ENCODE results near the gene KCNJ8. TPM values are rescaled to one million over a fixed set of nuclear protein-coding genes. Genes with fewer than 3 reads are reported as not detected.

KCNJ8 gene
- polyA plus RNA-seq, 2 of the 4 experiments (the other 2 are of a cell fraction) = 0.67 to 0.68 TPM

DNA sequence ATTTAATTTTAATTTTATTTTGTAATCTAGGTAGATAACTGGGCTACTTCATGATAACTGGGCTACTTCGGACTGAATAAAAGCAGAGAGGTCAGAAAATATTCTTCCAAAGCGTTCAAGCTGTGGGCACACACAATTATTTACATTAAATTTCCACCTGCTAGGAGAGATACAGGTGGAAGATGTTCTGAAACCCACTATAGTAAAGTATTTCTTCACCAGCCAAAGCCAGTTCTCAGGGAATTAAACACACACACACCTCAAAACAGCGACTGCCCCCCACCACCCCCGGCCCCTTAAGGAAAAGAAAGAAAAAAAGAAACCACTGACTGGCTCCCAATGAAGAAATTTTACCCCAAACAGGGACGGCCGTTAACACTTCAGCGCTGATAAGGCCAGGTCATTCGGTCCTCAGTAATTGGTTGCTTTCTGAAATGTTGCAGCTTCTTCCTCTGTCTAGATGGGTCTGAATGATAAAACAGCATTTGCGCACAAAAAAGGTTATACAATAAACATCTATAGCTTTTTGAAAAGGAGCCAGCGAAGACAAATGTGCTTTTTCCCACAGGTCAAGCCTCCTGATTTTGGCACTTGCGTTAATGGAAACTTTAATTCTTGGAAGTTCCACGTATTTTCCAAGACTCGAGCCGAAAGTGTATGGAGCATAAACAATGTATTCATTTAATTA lies 771 bp upstream of the KCNJ8 start:
- ATAC-seq = no peak
- H3K4me2 ChIP-seq = peak overlapping the region; percentile 90
- 75% methylated on average over 14 of the region's 14 CpGs for WGBS (ENCODE audit: missing lambda C conversion rate)
- no peaks in the 10 kb centered on the region for H3K4me1 ChIP-seq
- peak overlapping the region; percentile 62 for H3K4me3 ChIP-seq
- DNase-seq (ENCODE audit: low read depth in 1 of 2, low spot score in 1 of 2) = no peak
- ChIA-PET POLR2A (no interaction called here), CTCF (interaction anchor here (0.9 kb wide), 1 partner anchor 560 kb away, joined by 5 read pairs; no protein-coding TSS in a partner anchor)
- no peaks in the 10 kb centered on the region for H3K9me3 ChIP-seq
- FAIRE-seq = no peak
- TF ChIP-seq, protein P1, sequence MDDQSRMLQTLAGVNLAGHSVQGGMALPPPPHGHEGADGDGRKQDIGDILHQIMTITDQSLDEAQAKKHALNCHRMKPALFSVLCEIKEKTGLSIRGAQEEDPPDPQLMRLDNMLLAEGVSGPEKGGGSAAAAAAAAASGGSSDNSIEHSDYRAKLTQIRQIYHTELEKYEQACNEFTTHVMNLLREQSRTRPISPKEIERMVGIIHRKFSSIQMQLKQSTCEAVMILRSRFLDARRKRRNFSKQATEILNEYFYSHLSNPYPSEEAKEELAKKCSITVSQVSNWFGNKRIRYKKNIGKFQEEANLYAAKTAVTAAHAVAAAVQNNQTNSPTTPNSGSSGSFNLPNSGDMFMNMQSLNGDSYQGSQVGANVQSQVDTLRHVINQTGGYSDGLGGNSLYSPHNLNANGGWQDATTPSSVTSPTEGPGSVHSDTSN (IDR thresholded peaks at IDR 0.05) = no peak
- TF ChIP-seq, protein P2, sequence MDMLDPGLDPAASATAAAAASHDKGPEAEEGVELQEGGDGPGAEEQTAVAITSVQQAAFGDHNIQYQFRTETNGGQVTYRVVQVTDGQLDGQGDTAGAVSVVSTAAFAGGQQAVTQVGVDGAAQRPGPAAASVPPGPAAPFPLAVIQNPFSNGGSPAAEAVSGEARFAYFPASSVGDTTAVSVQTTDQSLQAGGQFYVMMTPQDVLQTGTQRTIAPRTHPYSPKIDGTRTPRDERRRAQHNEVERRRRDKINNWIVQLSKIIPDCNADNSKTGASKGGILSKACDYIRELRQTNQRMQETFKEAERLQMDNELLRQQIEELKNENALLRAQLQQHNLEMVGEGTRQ (IDR thresholded peaks at IDR 0.05) = no peak
- TF ChIP-seq HOXA7 (CRISPR knock-in tag; IDR thresholded peaks at IDR 0.05) (no peak), ZFP36 (IDR thresholded peaks at IDR 0.05; ENCODE audit: borderline replicate concordance, partially characterized antibody) (no peak), EHF (CRISPR knock-in tag; IDR thresholded peaks at IDR 0.05) (no peak)
- H3K27ac ChIP-seq = peak overlapping the region in 1 of 2 experiments; percentile 75; a peak in 2 of 6 replicates

DNA sequence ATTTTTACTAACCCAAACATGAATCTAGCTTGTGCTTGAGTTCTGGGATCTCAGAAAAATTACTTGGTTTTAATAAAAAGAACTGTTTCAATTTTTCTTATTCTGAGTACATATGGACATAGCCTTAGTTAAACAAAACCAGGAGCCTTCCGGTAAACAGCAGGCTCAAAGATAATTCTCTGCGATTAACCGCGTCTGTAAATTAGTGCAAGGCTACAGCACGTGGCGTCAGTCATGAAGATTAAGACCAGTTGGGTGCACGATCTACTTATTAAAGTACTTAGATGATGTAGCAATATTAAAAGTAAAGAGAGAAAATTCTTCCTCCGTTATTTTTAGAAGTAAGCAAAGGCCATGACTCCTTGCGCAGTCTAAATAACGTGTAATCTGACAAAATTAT lies 700 bp downstream of the KCNJ8 start:
- Histone ChIP-seq H3K4me3 (peak overlapping the region; percentile 62), H3K9me3 (no peaks in the 10 kb centered on the region), H3K4me2 (peak overlapping the region; percentile 90), H3K27ac (no peak overlapping the region), H3K4me1 (no peaks in the 10 kb centered on the region)
- TF ChIP-seq CBX2 (IDR thresholded peaks at IDR 0.05; ENCODE audit: borderline replicate concordance, low read depth) (no peak), EHF (CRISPR knock-in tag; IDR thresholded peaks at IDR 0.05) (no peak), MAZ (IDR thresholded peaks at IDR 0.05; ENCODE audit: borderline replicate concordance, low read depth, low read length) (no peak), RNF2 (IDR thresholded peaks at IDR 0.05; ENCODE audit: borderline replicate concordance, low read depth) (no peak), KDM1A (IDR thresholded peaks at IDR 0.05; ENCODE audit: low read depth) (no peak), POLR2A (IDR thresholded peaks at IDR 0.05; ENCODE audit: low read length) (no peak), HEYL (CRISPR knock-in tag; IDR thresholded peaks at IDR 0.05) (no peak), HOXA7 (CRISPR knock-in tag; IDR thresholded peaks at IDR 0.05) (no peak), NR3C1 (IDR thresholded peaks at IDR 0.05) (no peak), JUN (IDR thresholded peaks at IDR 0.05) (no peak), CEBPB (IDR thresholded peaks at IDR 0.05) (no peak), GATA3 (IDR thresholded peaks at IDR 0.05; ENCODE audit: borderline replicate concordance) (no peak), RARB (CRISPR knock-in tag; IDR thresholded peaks at IDR 0.05) (no peak), CHD4 (IDR thresholded peaks at IDR 0.05; ENCODE audit: borderline replicate concordance) (no peak), ZFP36 (IDR thresholded peaks at IDR 0.05; ENCODE audit: borderline replicate concordance, partially characterized antibody) (no peak), HDAC2 (IDR thresholded peaks at IDR 0.05) (no peak)
- TF ChIP-seq, protein P3, sequence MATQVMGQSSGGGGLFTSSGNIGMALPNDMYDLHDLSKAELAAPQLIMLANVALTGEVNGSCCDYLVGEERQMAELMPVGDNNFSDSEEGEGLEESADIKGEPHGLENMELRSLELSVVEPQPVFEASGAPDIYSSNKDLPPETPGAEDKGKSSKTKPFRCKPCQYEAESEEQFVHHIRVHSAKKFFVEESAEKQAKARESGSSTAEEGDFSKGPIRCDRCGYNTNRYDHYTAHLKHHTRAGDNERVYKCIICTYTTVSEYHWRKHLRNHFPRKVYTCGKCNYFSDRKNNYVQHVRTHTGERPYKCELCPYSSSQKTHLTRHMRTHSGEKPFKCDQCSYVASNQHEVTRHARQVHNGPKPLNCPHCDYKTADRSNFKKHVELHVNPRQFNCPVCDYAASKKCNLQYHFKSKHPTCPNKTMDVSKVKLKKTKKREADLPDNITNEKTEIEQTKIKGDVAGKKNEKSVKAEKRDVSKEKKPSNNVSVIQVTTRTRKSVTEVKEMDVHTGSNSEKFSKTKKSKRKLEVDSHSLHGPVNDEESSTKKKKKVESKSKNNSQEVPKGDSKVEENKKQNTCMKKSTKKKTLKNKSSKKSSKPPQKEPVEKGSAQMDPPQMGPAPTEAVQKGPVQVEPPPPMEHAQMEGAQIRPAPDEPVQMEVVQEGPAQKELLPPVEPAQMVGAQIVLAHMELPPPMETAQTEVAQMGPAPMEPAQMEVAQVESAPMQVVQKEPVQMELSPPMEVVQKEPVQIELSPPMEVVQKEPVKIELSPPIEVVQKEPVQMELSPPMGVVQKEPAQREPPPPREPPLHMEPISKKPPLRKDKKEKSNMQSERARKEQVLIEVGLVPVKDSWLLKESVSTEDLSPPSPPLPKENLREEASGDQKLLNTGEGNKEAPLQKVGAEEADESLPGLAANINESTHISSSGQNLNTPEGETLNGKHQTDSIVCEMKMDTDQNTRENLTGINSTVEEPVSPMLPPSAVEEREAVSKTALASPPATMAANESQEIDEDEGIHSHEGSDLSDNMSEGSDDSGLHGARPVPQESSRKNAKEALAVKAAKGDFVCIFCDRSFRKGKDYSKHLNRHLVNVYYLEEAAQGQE (IDR thresholded peaks at IDR 0.05) = no peak
- TF ChIP-seq, protein P4, sequence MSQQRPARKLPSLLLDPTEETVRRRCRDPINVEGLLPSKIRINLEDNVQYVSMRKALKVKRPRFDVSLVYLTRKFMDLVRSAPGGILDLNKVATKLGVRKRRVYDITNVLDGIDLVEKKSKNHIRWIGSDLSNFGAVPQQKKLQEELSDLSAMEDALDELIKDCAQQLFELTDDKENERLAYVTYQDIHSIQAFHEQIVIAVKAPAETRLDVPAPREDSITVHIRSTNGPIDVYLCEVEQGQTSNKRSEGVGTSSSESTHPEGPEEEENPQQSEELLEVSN (IDR thresholded peaks at IDR 0.05; ENCODE audit: borderline replicate concordance, low read depth) = no peak
- TF ChIP-seq, protein P5, sequence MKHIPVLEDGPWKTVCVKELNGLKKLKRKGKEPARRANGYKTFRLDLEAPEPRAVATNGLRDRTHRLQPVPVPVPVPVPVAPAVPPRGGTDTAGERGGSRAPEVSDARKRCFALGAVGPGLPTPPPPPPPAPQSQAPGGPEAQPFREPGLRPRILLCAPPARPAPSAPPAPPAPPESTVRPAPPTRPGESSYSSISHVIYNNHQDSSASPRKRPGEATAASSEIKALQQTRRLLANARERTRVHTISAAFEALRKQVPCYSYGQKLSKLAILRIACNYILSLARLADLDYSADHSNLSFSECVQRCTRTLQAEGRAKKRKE (CRISPR knock-in tag; IDR thresholded peaks at IDR 0.05; ENCODE audit: low read depth) = no peak
- 78% methylated on average over 10 of the region's 10 CpGs for WGBS (ENCODE audit: missing lambda C conversion rate)
- POLR2A ChIA-PET = no interaction called here
- ATAC-seq = no peak
- DNase-seq (ENCODE audit: low read depth in 1 of 2, low spot score in 1 of 2) = no peak
- FAIRE-seq = no peak
- CTCF ChIA-PET = interaction anchor here (0.6 kb wide), 1 partner anchor 1942 kb away, joined by 3 read pairs; no protein-coding TSS in a partner anchor

Data from A549 (cell line).